ENCODE data around the gene TMEM108.

DNA sequence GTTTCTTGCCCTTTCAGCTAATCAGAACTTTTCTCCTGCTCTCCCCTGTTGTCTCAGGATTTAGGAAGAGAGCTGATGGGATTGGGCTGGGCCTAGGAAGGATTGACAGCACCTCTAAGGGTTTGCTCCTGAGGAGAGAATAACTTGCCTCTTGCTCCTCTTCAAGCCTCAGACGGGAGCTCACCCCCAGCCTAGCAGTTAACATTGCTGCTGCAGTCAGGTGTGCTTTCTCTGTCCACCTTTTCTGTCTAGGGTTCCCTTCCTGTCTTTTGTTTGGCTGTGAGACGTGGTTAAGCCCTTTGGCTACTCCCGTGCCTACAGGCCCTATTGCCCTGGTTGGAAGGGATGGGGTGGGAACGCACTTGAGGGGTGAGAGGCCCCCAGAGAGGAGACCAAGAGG lies 20.1 kb downstream of the TMEM108 start:
- TF ChIP-seq ZSCAN30 (tag by site-specific recombination; IDR thresholded peaks at IDR 0.05), result no peak
- TF ChIP-seq, protein P1, sequence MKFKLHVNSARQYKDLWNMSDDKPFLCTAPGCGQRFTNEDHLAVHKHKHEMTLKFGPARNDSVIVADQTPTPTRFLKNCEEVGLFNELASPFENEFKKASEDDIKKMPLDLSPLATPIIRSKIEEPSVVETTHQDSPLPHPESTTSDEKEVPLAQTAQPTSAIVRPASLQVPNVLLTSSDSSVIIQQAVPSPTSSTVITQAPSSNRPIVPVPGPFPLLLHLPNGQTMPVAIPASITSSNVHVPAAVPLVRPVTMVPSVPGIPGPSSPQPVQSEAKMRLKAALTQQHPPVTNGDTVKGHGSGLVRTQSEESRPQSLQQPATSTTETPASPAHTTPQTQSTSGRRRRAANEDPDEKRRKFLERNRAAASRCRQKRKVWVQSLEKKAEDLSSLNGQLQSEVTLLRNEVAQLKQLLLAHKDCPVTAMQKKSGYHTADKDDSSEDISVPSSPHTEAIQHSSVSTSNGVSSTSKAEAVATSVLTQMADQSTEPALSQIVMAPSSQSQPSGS (tag by site-specific recombination; IDR thresholded peaks at IDR 0.05; ENCODE audit: low read depth), result no peak
- TF ChIP-seq ZNF311 (tag by site-specific recombination; IDR thresholded peaks at IDR 0.05; ENCODE audit: borderline replicate concordance), result no peak
- TF ChIP-seq, protein P2, sequence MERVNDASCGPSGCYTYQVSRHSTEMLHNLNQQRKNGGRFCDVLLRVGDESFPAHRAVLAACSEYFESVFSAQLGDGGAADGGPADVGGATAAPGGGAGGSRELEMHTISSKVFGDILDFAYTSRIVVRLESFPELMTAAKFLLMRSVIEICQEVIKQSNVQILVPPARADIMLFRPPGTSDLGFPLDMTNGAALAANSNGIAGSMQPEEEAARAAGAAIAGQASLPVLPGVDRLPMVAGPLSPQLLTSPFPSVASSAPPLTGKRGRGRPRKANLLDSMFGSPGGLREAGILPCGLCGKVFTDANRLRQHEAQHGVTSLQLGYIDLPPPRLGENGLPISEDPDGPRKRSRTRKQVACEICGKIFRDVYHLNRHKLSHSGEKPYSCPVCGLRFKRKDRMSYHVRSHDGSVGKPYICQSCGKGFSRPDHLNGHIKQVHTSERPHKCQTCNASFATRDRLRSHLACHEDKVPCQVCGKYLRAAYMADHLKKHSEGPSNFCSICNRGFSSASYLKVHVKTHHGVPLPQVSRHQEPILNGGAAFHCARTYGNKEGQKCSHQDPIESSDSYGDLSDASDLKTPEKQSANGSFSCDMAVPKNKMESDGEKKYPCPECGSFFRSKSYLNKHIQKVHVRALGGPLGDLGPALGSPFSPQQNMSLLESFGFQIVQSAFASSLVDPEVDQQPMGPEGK (tag by site-specific recombination; IDR thresholded peaks at IDR 0.05), result no peak
- TF ChIP-seq, protein P3, sequence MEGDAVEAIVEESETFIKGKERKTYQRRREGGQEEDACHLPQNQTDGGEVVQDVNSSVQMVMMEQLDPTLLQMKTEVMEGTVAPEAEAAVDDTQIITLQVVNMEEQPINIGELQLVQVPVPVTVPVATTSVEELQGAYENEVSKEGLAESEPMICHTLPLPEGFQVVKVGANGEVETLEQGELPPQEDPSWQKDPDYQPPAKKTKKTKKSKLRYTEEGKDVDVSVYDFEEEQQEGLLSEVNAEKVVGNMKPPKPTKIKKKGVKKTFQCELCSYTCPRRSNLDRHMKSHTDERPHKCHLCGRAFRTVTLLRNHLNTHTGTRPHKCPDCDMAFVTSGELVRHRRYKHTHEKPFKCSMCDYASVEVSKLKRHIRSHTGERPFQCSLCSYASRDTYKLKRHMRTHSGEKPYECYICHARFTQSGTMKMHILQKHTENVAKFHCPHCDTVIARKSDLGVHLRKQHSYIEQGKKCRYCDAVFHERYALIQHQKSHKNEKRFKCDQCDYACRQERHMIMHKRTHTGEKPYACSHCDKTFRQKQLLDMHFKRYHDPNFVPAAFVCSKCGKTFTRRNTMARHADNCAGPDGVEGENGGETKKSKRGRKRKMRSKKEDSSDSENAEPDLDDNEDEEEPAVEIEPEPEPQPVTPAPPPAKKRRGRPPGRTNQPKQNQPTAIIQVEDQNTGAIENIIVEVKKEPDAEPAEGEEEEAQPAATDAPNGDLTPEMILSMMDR (tag by site-specific recombination; IDR thresholded peaks at IDR 0.05), result no peak
- no peak for TF ChIP-seq ZNF37A (tag by site-specific recombination; IDR thresholded peaks at IDR 0.05)

Data from HEK293 (cell line).